ENCODE results near the gene EN2.

EN2 gene

GRCh38 chr7:155458111-155458877 is at the start of gene EN2:
Gene EN2, plus strand, starts transcription at chr7:155458129. Its CDS starts 249 bp downstream, at chr7:155458378.
- DNase-seq (ENCODE audit: low read depth): no peak

DNA sequence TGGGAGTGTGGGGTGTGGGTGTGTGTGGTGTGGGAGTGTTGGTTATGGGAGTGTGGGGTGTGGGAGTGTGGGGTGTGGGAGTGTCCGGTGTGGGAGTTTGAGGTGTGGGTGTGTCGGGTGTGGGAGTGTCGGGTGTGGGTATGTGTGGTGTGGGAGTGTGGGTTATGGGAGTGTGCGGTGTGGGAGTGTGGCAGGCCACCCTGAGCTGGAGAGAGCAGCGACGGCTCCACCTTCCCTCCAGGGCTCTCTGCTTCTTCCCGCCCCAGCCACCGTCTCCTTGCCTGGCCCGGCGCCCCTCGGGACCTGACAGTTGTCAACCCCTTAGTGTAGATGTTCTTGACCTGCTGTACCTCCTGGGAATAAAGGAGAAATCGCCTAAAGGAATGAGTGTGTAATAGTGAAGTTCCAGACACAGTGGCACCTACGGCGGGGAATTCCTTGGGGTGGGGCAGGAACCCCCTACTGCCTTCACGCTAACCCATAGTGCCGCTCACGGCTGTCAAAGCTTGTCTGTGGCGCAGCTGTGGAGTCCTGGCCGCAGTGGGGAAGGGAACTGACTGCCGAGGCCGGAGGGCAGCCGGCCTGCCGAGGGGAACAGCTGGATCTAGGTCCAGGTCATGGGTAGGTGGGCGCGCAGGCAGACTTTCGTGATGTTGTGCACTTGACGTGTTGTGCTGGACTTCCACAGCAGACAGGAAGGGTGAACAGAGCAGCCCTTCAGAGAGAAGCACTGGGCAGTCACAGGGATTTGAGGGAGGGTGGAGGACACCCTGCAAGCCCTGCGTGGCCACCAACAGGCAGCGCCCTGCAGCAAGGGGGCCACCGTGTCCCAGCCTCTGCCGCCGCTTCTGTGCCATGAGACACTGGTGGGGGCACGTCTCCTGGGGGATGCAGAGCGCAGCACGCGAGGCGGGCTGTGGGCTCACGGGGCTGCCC is 49.0 kb upstream of the EN2 start:
- no peak for DNase-seq (ENCODE audit: low read depth)

DNA sequence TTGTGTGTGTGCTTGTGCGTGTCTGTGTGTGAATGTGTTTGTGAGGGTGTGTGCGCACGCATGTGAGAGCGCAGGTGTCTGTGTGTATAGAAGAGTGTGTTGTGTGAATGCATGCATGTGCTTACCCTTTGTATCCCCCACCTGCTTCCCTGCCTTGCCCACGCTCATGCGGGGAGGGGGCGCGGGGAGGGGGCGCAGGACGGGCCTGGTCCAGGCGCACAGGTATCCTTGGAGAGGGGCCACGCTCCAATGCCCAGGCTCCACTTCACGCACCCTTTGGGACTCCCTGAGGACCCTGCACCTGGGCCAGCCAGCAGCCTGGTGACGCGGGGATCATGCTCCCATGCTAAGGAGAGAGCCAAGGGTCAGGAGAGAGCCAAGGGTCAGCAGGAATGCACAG is 47.9 kb upstream of the EN2 start:
- no peak for DNase-seq (ENCODE audit: low read depth)

- DNase-seq (ENCODE audit: low read depth): no peak
Observed at GRCh38 chr7:155410431-155410830, 47.5 kb upstream of the EN2 start.

DNA sequence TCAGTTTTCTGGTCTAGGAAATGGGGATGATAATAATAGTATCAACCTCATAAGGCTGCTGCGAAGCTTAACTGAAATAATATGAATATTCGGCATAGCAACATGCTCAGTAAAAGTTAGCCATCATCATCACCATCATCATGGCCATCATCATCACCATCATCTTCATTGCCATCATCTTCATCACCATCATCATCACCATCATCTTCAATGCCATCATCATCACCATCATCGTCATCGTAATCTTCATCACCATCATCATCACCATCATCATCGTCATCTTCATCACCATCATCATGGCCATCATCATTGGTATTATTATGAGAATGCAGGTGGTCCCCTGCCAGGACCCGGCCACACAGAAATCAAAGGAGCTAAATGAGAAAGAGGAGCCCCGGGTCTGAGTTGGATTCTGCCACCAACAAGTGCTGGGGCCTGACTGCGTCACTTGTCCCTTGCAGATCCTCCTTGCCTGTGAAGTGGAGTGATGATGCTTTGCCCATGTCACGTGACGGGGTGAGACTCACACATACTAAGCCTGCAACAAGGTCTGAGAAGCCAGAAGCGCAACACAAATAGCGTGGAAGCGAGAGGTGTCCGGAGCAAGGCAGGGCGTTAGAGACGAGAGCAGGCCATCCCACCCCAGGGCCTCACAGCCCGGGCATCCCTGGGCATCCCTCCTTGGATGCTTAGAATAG is 46.1 kb upstream of the EN2 start:
- no peak for DNase-seq (ENCODE audit: low read depth)

GRCh38 chr7:155412416-155413253 is 45.3 kb upstream of the EN2 start:
- DNase-seq (ENCODE audit: low read depth): peak; percentile 36

GRCh38 chr7:155414547-155415492 is 43.1 kb upstream of the EN2 start:
- no peak for DNase-seq (ENCODE audit: low read depth)

- DNase-seq (ENCODE audit: low read depth): no peak
Observed at GRCh38 chr7:155416646-155417380, 41.1 kb upstream of the EN2 start.

DNA sequence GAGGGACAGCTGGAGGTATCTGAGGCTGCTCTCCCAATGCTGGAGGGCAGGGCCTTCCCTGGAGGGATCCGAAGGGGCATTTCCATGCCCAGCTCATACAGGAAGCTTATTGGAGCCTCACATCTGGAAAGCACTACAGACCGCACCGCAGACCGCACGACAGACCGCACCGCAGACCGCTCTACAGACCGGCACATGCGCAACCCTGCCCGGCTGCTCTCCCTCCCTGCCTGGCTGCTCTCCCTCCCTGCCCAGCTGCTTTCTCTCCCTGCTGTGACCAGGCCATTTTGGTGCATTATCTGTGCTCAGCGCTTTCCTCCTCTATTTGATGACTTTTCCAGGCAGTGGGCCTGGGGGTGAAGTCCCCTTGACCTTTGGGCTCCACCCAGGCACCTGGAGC is 39.6 kb upstream of the EN2 start:
- DNase-seq (ENCODE audit: low read depth): no peak

DNA sequence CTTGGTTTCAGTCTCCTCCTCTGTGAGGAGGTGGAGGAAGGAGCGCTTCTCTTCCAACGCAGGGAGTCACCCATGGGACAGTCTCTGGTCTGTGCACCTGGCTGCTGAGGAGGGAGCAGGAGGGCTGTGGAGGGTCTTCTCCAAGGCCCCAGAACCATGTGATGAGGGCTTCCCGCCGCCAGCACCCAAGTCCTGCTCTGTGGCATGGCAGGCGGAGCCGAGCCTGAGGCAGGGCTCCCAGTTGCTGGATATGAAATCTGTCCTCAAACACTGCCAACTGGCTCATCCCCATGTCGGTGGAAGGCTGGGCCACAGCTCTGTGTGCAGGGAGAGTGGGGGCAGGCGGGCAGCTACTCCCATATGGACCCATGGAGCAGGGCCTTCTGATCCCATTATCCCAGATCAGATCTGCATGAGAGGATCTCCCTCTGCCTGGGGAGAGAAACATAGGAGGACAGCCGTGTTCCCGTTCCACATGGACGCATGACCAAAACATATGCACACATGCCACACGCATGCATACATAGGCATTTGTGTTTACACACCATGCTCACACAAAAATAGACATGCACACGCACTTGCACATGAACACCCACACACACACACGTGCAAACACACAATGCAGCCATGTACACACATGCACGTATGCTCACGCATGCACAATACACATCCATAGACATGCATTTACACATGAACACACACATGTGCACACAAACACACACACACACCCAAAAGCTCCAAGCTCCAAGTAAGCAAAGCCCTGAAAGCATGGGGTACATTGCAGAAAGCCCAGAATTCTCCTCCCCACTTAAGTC is 38.8 kb upstream of the EN2 start:
- no peak for DNase-seq (ENCODE audit: low read depth)

GRCh38 chr7:155420116-155420515 is 37.8 kb upstream of the EN2 start:
- DNase-seq (ENCODE audit: low read depth): no peak

GRCh38 chr7:155422151-155422550 is 35.8 kb upstream of the EN2 start:
- DNase-seq (ENCODE audit: low read depth): no peak

- DNase-seq (ENCODE audit: low read depth): no peak
Observed at GRCh38 chr7:155422599-155423336, 35.2 kb upstream of the EN2 start.

DNA sequence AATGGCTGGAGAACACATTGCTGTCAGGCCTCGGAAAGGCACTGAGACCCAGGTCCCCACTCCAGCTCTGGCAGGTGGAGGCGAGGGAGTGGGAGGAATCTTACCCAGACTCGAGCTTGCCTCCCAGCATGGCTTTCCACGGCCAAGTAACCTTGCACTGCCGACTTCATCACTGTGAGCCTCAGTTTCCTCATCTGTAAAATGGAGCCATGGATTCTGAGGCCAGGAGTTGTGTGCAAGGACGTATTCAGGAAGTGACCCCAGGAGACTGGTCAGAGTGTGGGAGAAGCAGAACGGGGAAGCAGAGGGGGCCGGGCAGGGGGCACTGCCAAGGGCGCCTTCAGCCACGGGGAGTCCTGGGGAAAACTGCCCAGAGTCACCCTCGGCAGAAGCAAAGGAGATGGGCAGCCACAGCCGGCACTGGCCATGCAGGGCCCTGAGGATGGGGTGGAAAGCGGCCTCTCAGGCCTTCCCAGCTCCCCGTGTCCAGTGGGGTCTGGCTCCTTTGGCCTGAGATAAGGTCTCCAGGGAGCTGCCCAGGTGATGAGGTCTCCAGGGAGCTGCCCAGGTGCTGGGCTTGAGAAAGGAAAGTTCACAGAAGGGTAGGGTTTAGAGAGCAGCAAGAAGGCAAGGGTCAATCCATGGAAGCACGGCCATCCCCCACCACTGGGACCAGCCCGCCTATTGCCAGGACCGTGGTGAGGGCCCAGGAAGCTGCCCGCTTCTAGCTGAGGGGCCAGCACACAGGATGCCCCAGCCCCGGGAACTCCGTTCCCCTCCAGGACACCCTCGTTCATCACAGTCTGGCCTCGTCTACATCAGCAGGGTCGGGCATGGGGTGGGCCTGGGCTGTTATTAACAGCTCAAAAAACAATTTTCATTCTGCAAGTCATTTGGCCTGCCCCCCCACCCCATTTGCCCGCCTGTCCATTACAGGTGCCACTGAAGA is 34.3 kb upstream of the EN2 start:
- DNase-seq (ENCODE audit: low read depth): no peak

- no peak for DNase-seq (ENCODE audit: low read depth)
Observed at GRCh38 chr7:155424301-155425010, 33.5 kb upstream of the EN2 start.

DNA sequence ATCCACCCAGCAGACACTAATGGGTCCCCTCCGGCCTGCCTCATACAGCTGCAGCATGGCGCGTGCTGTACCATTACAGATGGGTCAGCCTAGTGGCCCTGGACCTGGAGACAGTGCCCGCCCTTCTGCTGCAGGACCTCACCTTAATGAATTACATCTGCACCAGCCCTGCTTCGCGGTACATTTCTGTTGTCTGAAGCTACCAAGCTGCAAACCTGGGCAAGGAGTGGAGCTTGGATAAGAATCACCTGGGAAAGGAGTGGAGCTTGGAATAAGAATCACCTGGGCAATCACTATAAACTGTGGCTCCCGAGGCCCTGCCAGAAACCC is 33.0 kb upstream of the EN2 start:
- no peak for DNase-seq (ENCODE audit: low read depth)

GRCh38 chr7:155425887-155426286 is 32.0 kb upstream of the EN2 start:
- no peak for DNase-seq (ENCODE audit: low read depth)
